Smooth muscle cell (in vitro differentiated cells): ENCODE results near the gene ARL5B. TPM values are rescaled to one million over a fixed set of nuclear protein-coding genes. Genes with fewer than 3 reads are reported as not detected.

Experiments
- DNase-seq: peaks from one replicate; lab custom pipeline; 2025; ENCODE audit not compliant: unreplicated experiment; lab: John Stamatoyannopoulos, UW
- H2AFZ ChIP-seq: fragments of 200-600 bp; sonication (generic); 2 replicates; pipeline ENCODE4 v1.6.0; 2016; ENCODE audit warnings: antibody characterized with exemption, low read depth, mild to moderate bottlenecking
- H3F3A ChIP-seq: fragments of 200-600 bp; sonication (generic); 2 replicates; pipeline ENCODE4 v1.6.0; 2017; ENCODE audit warnings: antibody characterized with exemption, low read depth
- H3K27ac ChIP-seq: fragments of 200-600 bp; sonication (generic); 2 replicates; pipeline ENCODE4 v1.5.1; 2016; ENCODE audit warnings: low read depth, mild to moderate bottlenecking
- H3K27me3 ChIP-seq: fragments of 200-600 bp; sonication (generic); 2 replicates; pipeline ENCODE4 v1.6.1; 2016; ENCODE audit warnings: low read depth, mild to moderate bottlenecking
- H3K36me3 ChIP-seq: fragments of 200-600 bp; sonication (generic); 2 replicates; pipeline ENCODE4 v1.5.1; 2016; ENCODE audit warnings: low read depth
- H3K4me1 ChIP-seq: fragments of 200-600 bp; sonication (generic); 2 replicates; pipeline ENCODE4 v1.5.1; 2016; ENCODE audit warnings: low read depth
- H3K4me2 ChIP-seq: fragments of 200-600 bp; sonication (generic); 2 replicates; pipeline ENCODE4 v1.6.0; 2016; ENCODE audit warnings: mild to moderate bottlenecking
- H3K4me3 ChIP-seq: fragments of 200-600 bp; sonication (generic); 2 replicates; pipeline ENCODE4 v1.5.1; 2016; ENCODE audit warnings: mild to moderate bottlenecking
- H3K79me2 ChIP-seq: fragments of 200-600 bp; sonication (generic); 2 replicates; pipeline ENCODE4 v1.6.0; 2016; ENCODE audit warnings: low read depth, mild to moderate bottlenecking
- H3K9ac ChIP-seq: fragments of 200-600 bp; sonication (generic); 2 replicates; pipeline ENCODE4 v1.6.0; 2016; ENCODE audit warnings: low read depth
- H3K9me3 ChIP-seq: fragments of 200-600 bp; sonication (generic); replicated peaks from 2 replicates; pipeline ENCODE4 v1.5.1; 2016; ENCODE audit warnings: low read depth
- H4K20me1 ChIP-seq: fragments of 200-600 bp; sonication (generic); 2 replicates; pipeline ENCODE4 v1.6.0; 2016; ENCODE audit warnings: low read depth
- WGBS: methylation state at CpG from one replicate; pipeline ENCODE4 v1.1.7; 2016; ENCODE audit warnings: low lambda C conversion rate; 5-methylcytosine and 5-hydroxymethylcytosine counted together
- polyA plus RNA-seq: library from polyadenylated mRNA; unstranded; fragments of >200 nt; fragmentation: Nextera tagmentation; extraction: Ambion mirVana; gene quantifications from 2 replicates; pipeline ENCODE4 v1.2.1, GENCODE V29; 2016
- total RNA-seq: library from RNA; depleted of rRNA; stranded (reverse); fragments of >200 nt; gene quantifications from 2 replicates; pipeline ENCODE4 v1.2.3, GENCODE V29; 2014
- TF ChIP-seq, protein P1 (sequence below): fragments of 200-600 bp; sonication (generic); IDR thresholded peaks from 2 replicates; pipeline ENCODE4 v1.5.1; 2017; ENCODE audit warnings: borderline replicate concordance, mild to moderate bottlenecking, antibody characterized with exemption; ENCODE audit not compliant: insufficient read depth, poor library complexity, severe bottlenecking

ARL5B gene
- total and polyA plus RNA-seq, 2 experiments from 2014 or later, result 12.9 to 80.9 TPM

- no peak for DNase-seq
Observed at GRCh38 chr10:18690541-18690940, 31.3 kb downstream of the ARL5B start.

DNA sequence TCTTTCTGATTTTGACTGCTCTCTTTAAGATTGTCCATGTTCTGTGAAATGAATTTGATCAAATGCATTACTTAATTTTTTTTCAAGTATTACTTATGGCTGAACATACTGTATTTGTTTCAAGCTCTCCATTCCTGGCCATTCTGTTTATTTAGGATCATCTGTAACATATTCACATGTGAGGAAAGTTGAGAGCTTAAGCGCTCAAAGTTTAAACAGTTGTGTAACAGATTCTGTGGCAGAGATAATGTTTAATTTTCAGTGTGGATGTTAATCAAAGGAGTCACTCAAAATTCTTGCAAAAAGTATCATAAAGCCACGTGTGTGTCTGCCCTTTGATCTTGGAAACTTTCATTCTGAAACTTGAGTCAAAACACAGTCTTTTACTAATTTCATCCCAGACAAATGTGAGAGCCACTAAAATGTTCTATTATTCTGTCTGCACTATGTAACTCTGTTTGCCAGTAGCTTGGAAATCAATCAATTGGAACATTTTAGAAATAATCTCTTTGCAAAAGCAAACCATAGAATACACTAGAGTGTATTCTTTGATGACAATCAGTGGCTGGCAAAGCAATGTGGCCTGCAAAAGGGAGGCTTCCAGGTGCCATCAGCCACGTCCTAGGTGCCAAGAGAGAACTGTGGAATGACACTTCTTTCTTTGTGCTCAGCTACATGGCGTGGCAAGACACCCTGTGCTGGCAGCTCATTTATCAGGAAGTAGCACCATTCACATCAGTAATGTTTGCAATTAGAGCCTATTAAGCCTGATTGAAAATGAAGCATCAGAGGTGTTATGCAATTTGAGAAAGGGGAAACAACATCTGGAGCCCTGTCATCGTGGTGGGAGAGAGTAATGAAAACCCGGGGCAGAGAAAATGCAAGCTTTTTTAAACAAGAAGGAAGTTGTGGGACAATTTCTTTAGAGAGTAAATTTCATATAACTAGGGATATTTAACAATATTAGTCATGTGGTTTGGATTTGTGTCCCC, 40.9 kb downstream of the ARL5B start:
- Histone ChIP-seq H3K4me3 (no peak overlapping the region), H3K27ac (no peak overlapping the region), H3K9ac (no peak overlapping the region), H3K9me3 (no peaks in the 10 kb centered on the region), H3K27me3 (no peaks in the 10 kb centered on the region), H3K36me3 (no peaks in the 10 kb centered on the region), H3K4me2 (no peak overlapping the region), H3K4me1 (no peaks in the 10 kb centered on the region), H3K79me2 (no peaks in the 10 kb centered on the region), H4K20me1 (no peaks in the 10 kb centered on the region), H3F3A (no peaks in the 10 kb centered on the region), H2AFZ (no peak overlapping the region)
- no peak for DNase-seq
- 73% methylated on average over 6 of the region's 6 CpGs for WGBS
- TF ChIP-seq, protein P1, sequence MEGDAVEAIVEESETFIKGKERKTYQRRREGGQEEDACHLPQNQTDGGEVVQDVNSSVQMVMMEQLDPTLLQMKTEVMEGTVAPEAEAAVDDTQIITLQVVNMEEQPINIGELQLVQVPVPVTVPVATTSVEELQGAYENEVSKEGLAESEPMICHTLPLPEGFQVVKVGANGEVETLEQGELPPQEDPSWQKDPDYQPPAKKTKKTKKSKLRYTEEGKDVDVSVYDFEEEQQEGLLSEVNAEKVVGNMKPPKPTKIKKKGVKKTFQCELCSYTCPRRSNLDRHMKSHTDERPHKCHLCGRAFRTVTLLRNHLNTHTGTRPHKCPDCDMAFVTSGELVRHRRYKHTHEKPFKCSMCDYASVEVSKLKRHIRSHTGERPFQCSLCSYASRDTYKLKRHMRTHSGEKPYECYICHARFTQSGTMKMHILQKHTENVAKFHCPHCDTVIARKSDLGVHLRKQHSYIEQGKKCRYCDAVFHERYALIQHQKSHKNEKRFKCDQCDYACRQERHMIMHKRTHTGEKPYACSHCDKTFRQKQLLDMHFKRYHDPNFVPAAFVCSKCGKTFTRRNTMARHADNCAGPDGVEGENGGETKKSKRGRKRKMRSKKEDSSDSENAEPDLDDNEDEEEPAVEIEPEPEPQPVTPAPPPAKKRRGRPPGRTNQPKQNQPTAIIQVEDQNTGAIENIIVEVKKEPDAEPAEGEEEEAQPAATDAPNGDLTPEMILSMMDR, result no peak

More at GRCh38 chr10:18690541-18690940, 31.3 kb downstream of the ARL5B start:
- Histone ChIP-seq H3K9ac (no peak overlapping the region), H3K27me3 (no peaks in the 10 kb centered on the region), H3K4me3 (no peak overlapping the region), H4K20me1 (no peaks in the 10 kb centered on the region), H3K4me2 (no peak overlapping the region), H3K79me2 (no peaks in the 10 kb centered on the region), H3F3A (no peaks in the 10 kb centered on the region), H3K36me3 (no peaks in the 10 kb centered on the region), H3K9me3 (no peaks in the 10 kb centered on the region), H2AFZ (no peak overlapping the region), H3K27ac (no peak overlapping the region), H3K4me1 (no peaks in the 10 kb centered on the region)
- 92% methylated on average over 6 of the region's 6 CpGs for WGBS
- TF ChIP-seq, protein P1, result no peak

DNA sequence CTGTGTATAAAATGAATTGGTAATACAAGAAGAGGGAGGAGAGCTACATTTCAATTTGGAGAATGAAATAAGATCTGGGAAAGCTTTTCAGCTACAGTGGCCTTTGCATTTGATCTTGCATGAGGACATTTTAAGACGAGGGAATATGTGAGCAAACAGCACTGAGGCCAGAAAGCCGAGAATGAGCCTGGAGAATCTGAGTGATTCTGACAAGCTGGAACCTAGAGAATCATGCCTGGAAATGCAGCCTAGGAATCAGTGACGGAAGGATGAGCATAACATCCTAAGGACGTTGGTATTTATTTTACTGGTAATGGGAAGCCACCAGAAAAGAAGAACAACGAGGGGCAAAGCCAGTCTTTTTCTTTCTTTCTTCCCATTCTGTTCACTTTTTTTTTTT, 44.3 kb downstream of the ARL5B start:
- TF ChIP-seq, protein P1, result no peak
- no peaks in the 10 kb centered on the region for H3K4me1 ChIP-seq
- no peaks in the 10 kb centered on the region for H3K9me3 ChIP-seq
- DNase-seq, result no peak
- WGBS, result 88% methylated on average over 5 of the region's 5 CpGs
- no peaks in the 10 kb centered on the region for H3K79me2 ChIP-seq
- no peaks in the 10 kb centered on the region for H3K27me3 ChIP-seq
- no peaks in the 10 kb centered on the region for H3F3A ChIP-seq
- H3K4me2 ChIP-seq, result no peak overlapping the region
- H2AFZ ChIP-seq, result no peak overlapping the region
- H3K9ac ChIP-seq, result no peak overlapping the region
- no peak overlapping the region for H3K4me3 ChIP-seq
- H4K20me1 ChIP-seq, result no peaks in the 10 kb centered on the region
- H3K36me3 ChIP-seq, result no peaks in the 10 kb centered on the region
- H3K27ac ChIP-seq, result no peak overlapping the region
